WTC11 (cell line): ENCODE measurements around the gene HINFP. TPM values are rescaled to one million over a fixed set of nuclear protein-coding genes. Genes with fewer than 3 reads are reported as not detected.

Experiments used
- ATAC-seq: fragments of 200-7000 bp; cut with Tn5 transposase; 2 replicates; pipeline ENCODE4 v1.10.0; 2021; ENCODE audit warnings: mild to moderate bottlenecking, moderate library complexity
- CTCF ChIA-PET: fragments of 300-600 bp; sonication (Branson Sonifier 250); formaldehyde crosslinking; loops from one replicate; lab custom pipeline; 2021; ENCODE audit warnings: antibody characterized with exemption; lab: Charles Lee
- POLR2A ChIA-PET: fragments of 350-600 bp; sonication (Branson Sonifier 250); formaldehyde crosslinking; loops from one replicate; lab custom pipeline; 2021; ENCODE audit warnings: antibody characterized with exemption; lab: Charles Lee
- DNase-seq: peaks from one replicate; pipeline ENCODE4 v3.0.0; 2021; ENCODE audit warnings: low spot score
- H3K27ac Mint-ChIP-seq: 2 replicates; pipeline ENCODE4 v1.8.0; 2021; ENCODE audit warnings: mixed read lengths
- H3K27me3 Mint-ChIP-seq: 2 replicates; pipeline ENCODE4 v1.8.0; 2021; ENCODE audit warnings: low read depth, mild to moderate bottlenecking, moderate library complexity, mixed read lengths
- H3K36me3 Mint-ChIP-seq: 2 replicates; pipeline ENCODE4 v1.8.0; 2021; ENCODE audit warnings: mixed read lengths
- H3K4me1 Mint-ChIP-seq: 2 replicates; pipeline ENCODE4 v1.8.0; 2022; ENCODE audit warnings: mixed read lengths
- H3K4me3 Mint-ChIP-seq: 2 replicates; pipeline ENCODE4 v1.8.0; 2021; ENCODE audit warnings: mild to moderate bottlenecking, moderate library complexity, mixed read lengths
- H3K9me3 Mint-ChIP-seq: 2 replicates; pipeline ENCODE4 v1.8.0; 2021; ENCODE audit warnings: mixed read lengths
- AR ChIP-seq: fragments of 250-450 bp; sonication (Bioruptor Pico); IDR thresholded peaks from 2 replicates; pipeline ENCODE4 v1.9.0; 2021; ENCODE audit warnings: mild to moderate bottlenecking
- CREM ChIP-seq: sonication (generic); formaldehyde crosslinking; IDR thresholded peaks from 2 replicates; pipeline ENCODE4 v1.8.1; 2022; ENCODE audit warnings: mild to moderate bottlenecking, missing genetic modification reagents, moderate library complexity
- ELF4 ChIP-seq: sonication (generic); formaldehyde crosslinking; IDR thresholded peaks from 2 replicates; pipeline ENCODE4 v1.8.1; 2022; ENCODE audit warnings: low read depth, mild to moderate bottlenecking, moderate library complexity, missing genetic modification reagents
- GABPB1 ChIP-seq: sonication (generic); formaldehyde crosslinking; IDR thresholded peaks from 2 replicates; pipeline ENCODE4 v1.8.1; 2023; ENCODE audit warnings: mild to moderate bottlenecking, missing genetic modification reagents
- GRHL2 ChIP-seq: fragments of 250-450 bp; sonication (Bioruptor Pico); IDR thresholded peaks from 2 replicates; pipeline ENCODE4 v1.8.0; 2022; ENCODE audit warnings: mild to moderate bottlenecking, moderate library complexity; ENCODE audit not compliant: insufficient replicate concordance, severe bottlenecking
- GTF2I ChIP-seq: fragments of 250-450 bp; sonication (Bioruptor Pico); conservative IDR thresholded peaks from 2 replicates; pipeline ENCODE4 v1.4.0; 2021; ENCODE audit warnings: mild to moderate bottlenecking
- HMGA2 ChIP-seq: fragments of 250-450 bp; sonication (Bioruptor Pico); IDR thresholded peaks from 2 replicates; pipeline ENCODE4 v1.4.0; 2021; ENCODE audit warnings: mild to moderate bottlenecking, moderate library complexity
- IRF2 ChIP-seq: sonication (generic); formaldehyde crosslinking; IDR thresholded peaks from 2 replicates; pipeline ENCODE4 v1.8.0; 2022; ENCODE audit warnings: low read depth, missing genetic modification reagents, borderline replicate concordance
- JUN ChIP-seq: sonication (generic); formaldehyde crosslinking; IDR thresholded peaks from 2 replicates; pipeline ENCODE4 v1.8.0; 2023; ENCODE audit warnings: mild to moderate bottlenecking, missing genetic modification reagents
- MXD4 ChIP-seq: fragments of 250-450 bp; sonication (Bioruptor Pico); IDR thresholded peaks from 2 replicates; pipeline ENCODE4 v1.8.0; 2021; ENCODE audit warnings: mild to moderate bottlenecking, moderate library complexity, borderline replicate concordance
- RELA ChIP-seq: sonication (generic); formaldehyde crosslinking; IDR thresholded peaks from 2 replicates; pipeline ENCODE4 v1.8.1; 2022; ENCODE audit warnings: missing genetic modification reagents, mild to moderate bottlenecking, borderline replicate concordance
- SMAD3 ChIP-seq: sonication (generic); formaldehyde crosslinking; IDR thresholded peaks from 2 replicates; pipeline ENCODE4 v1.8.0; 2022; ENCODE audit warnings: missing genetic modification reagents, mild to moderate bottlenecking, borderline replicate concordance
- SMAD4 ChIP-seq: sonication (generic); formaldehyde crosslinking; IDR thresholded peaks from 2 replicates; pipeline ENCODE4 v1.8.0; 2022; ENCODE audit warnings: mild to moderate bottlenecking, missing genetic modification reagents
- SOX15 ChIP-seq: fragments of 250-450 bp; sonication (Bioruptor Pico); IDR thresholded peaks from 2 replicates; pipeline ENCODE4 v1.9.0; 2021; ENCODE audit warnings: mild to moderate bottlenecking
- TP53 ChIP-seq: sonication (generic); formaldehyde crosslinking; IDR thresholded peaks from 2 replicates; pipeline ENCODE4 v1.8.1; 2023; ENCODE audit warnings: mild to moderate bottlenecking, missing genetic modification reagents
- ZNF138 ChIP-seq: sonication (generic); formaldehyde crosslinking; conservative IDR thresholded peaks from 2 replicates; pipeline ENCODE4 v1.8.1; 2022; ENCODE audit warnings: mild to moderate bottlenecking, moderate library complexity, missing genetic modification reagents
- ZNF263 ChIP-seq: sonication (generic); formaldehyde crosslinking; IDR thresholded peaks from 2 replicates; pipeline ENCODE4 v1.8.1; 2022; ENCODE audit warnings: low read depth, mild to moderate bottlenecking, moderate library complexity, missing genetic modification reagents
- ZNF396 ChIP-seq: fragments of 250-450 bp; sonication (Bioruptor Pico); IDR thresholded peaks from 2 replicates; pipeline ENCODE4 v1.8.0; 2021; ENCODE audit warnings: mild to moderate bottlenecking, moderate library complexity, borderline replicate concordance
- ZNF423 ChIP-seq: fragments of 250-450 bp; sonication (Bioruptor Pico); IDR thresholded peaks from 2 replicates; pipeline ENCODE4 v2.1.2; 2022; ENCODE audit warnings: mild to moderate bottlenecking, moderate library complexity
- total RNA-seq: library from RNA; stranded (reverse); gene quantifications from 3 replicates; pipeline ENCODE4 v1.2.3, GENCODE V29; 2021
- TF ChIP-seq, protein P1 (sequence below): sonication (generic); formaldehyde crosslinking; IDR thresholded peaks from 2 replicates; pipeline ENCODE4 v1.8.1; 2023; ENCODE audit warnings: mild to moderate bottlenecking, missing genetic modification reagents
- TF ChIP-seq, protein P2 (sequence below): fragments of 250-450 bp; sonication (Bioruptor Pico); IDR thresholded peaks from 2 replicates; pipeline ENCODE4 v2.1.2; 2022; ENCODE audit warnings: mild to moderate bottlenecking, moderate library complexity
- TF ChIP-seq, protein P3 (sequence below): sonication (generic); formaldehyde crosslinking; conservative IDR thresholded peaks from 2 replicates; pipeline ENCODE4 v1.8.1; 2023; ENCODE audit warnings: mild to moderate bottlenecking, low read depth, missing genetic modification reagents, moderate library complexity
- TF ChIP-seq, protein P4 (sequence below): sonication (generic); formaldehyde crosslinking; IDR thresholded peaks from 2 replicates; pipeline ENCODE4 v1.8.0; 2022; ENCODE audit warnings: mild to moderate bottlenecking, missing genetic modification reagents
- TF ChIP-seq, protein P5 (sequence below): sonication (generic); formaldehyde crosslinking; IDR thresholded peaks from 2 replicates; pipeline ENCODE4 v1.8.1; 2023; ENCODE audit warnings: mild to moderate bottlenecking, missing genetic modification reagents, moderate library complexity

Gene HINFP
- total RNA-seq, 1 experiment from 2014 or later = 35.4 TPM

DNA sequence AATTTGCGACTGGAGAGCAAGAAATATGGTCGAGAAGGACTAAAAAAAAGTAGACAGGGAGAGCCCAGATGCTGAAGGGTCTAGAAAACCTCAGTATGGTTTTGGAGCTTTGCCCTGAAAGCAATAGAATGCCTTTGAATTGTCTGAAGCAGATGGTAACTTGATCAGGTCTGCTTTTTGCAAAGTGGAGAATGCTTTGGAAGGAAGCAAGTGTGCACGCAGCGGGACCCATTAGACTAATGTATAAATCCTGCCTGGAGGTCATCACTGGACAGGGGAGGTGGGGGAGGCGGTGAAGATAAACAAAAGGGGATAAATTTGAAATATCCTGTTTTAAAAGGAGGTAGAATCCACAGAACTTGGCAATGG, 757 bp upstream of the HINFP start:
- ATAC-seq (no peak), DNase-seq (no peak)
- POLR2A ChIA-PET = interaction anchor here (1.0 kb wide), 1 partner anchor 19 kb away, joined by 4 read pairs; the partner anchor contains the start of gene DPAGT1

GRCh38 chr11:119121811-119122124, 388 bp downstream of the HINFP start:
- Mint-ChIP-seq H3K27me3 (no peaks in the 10 kb centered on the region; the same call in 1 of the 2 replicates), H3K9me3 (no peaks in the 10 kb centered on the region), H3K36me3 (peaks cover 11% of the 10 kb centered on the region), H3K4me3 (peak overlapping the region; percentile 97), H3K4me1 (peaks cover 19% of the 10 kb centered on the region), H3K27ac (peak overlapping the region; percentile 96)
- DNase-seq (no peak), ATAC-seq (no peak)
- CTCF ChIA-PET = interaction anchor here (0.7 to 2.0 kb wide), 14 partner anchors 10 to 259 kb away, joined by 3 to 11 read pairs (median 4); partner anchors contain the start of gene NLRX1
- POLR2A ChIA-PET = interaction anchor here (0.7 to 1.0 kb wide), 6 partner anchors 12 to 81 kb away, joined by 3 to 7 read pairs (median 5); partner anchors contain the start of genes C2CD2L and HMBS
- TF ChIP-seq IRF2 = no peak
- TF ChIP-seq ZNF138 (CRISPR knock-in tag) = no peak
- TF ChIP-seq SOX15 (CRISPR knock-in tag) = no peak
- TF ChIP-seq CREM (CRISPR knock-in tag) = no peak
- no peak for TF ChIP-seq ZNF263 (CRISPR knock-in tag)
- TF ChIP-seq MXD4 (CRISPR knock-in tag) = no peak
- TF ChIP-seq SMAD3 (CRISPR knock-in tag) = peak; percentile 6; the same call in 1 of the 2 replicates
- no peak for TF ChIP-seq TP53 (CRISPR knock-in tag)
- no peak for TF ChIP-seq GRHL2 (CRISPR knock-in tag)
- TF ChIP-seq GTF2I (CRISPR knock-in tag) = no peak
- no peak for TF ChIP-seq GABPB1 (CRISPR knock-in tag)
- TF ChIP-seq, protein P1, sequence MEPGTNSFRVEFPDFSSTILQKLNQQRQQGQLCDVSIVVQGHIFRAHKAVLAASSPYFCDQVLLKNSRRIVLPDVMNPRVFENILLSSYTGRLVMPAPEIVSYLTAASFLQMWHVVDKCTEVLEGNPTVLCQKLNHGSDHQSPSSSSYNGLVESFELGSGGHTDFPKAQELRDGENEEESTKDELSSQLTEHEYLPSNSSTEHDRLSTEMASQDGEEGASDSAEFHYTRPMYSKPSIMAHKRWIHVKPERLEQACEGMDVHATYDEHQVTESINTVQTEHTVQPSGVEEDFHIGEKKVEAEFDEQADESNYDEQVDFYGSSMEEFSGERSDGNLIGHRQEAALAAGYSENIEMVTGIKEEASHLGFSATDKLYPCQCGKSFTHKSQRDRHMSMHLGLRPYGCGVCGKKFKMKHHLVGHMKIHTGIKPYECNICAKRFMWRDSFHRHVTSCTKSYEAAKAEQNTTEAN = no peak
- no peak for TF ChIP-seq ZNF423 (CRISPR knock-in tag)
- TF ChIP-seq, protein P2, sequence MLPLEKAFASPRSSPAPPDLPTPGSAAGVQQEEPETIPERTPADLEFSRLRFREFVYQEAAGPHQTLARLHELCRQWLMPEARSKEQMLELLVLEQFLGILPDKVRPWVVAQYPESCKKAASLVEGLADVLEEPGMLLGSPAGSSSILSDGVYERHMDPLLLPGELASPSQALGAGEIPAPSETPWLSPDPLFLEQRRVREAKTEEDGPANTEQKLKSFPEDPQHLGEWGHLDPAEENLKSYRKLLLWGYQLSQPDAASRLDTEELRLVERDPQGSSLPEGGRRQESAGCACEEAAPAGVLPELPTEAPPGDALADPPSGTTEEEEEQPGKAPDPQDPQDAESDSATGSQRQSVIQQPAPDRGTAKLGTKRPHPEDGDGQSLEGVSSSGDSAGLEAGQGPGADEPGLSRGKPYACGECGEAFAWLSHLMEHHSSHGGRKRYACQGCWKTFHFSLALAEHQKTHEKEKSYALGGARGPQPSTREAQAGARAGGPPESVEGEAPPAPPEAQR (CRISPR knock-in tag) = no peak
- TF ChIP-seq HMGA2 (CRISPR knock-in tag) = no peak
- no peak for TF ChIP-seq SMAD4 (CRISPR knock-in tag)
- no peak for TF ChIP-seq RELA (CRISPR knock-in tag)
- TF ChIP-seq JUN (CRISPR knock-in tag) = 0 out of 2 replicates have a peak, but pooled peaks have one; percentile 34
- TF ChIP-seq, protein P3, sequence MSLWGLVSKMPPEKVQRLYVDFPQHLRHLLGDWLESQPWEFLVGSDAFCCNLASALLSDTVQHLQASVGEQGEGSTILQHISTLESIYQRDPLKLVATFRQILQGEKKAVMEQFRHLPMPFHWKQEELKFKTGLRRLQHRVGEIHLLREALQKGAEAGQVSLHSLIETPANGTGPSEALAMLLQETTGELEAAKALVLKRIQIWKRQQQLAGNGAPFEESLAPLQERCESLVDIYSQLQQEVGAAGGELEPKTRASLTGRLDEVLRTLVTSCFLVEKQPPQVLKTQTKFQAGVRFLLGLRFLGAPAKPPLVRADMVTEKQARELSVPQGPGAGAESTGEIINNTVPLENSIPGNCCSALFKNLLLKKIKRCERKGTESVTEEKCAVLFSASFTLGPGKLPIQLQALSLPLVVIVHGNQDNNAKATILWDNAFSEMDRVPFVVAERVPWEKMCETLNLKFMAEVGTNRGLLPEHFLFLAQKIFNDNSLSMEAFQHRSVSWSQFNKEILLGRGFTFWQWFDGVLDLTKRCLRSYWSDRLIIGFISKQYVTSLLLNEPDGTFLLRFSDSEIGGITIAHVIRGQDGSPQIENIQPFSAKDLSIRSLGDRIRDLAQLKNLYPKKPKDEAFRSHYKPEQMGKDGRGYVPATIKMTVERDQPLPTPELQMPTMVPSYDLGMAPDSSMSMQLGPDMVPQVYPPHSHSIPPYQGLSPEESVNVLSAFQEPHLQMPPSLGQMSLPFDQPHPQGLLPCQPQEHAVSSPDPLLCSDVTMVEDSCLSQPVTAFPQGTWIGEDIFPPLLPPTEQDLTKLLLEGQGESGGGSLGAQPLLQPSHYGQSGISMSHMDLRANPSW (CRISPR knock-in tag) = no peak

More for the DNA sequence above, 757 bp upstream of the HINFP start:
- no peak for TF ChIP-seq ZNF396 (CRISPR knock-in tag)
- TF ChIP-seq, protein P4, sequence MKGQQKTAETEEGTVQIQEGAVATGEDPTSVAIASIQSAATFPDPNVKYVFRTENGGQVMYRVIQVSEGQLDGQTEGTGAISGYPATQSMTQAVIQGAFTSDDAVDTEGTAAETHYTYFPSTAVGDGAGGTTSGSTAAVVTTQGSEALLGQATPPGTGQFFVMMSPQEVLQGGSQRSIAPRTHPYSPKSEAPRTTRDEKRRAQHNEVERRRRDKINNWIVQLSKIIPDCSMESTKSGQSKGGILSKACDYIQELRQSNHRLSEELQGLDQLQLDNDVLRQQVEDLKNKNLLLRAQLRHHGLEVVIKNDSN (CRISPR knock-in tag) = no peak
- no peak for TF ChIP-seq AR
- TF ChIP-seq JUN (CRISPR knock-in tag) = no peak
- TF ChIP-seq GTF2I (CRISPR knock-in tag) = no peak
- TF ChIP-seq ELF4 (CRISPR knock-in tag) = no peak
- TF ChIP-seq, protein P5, sequence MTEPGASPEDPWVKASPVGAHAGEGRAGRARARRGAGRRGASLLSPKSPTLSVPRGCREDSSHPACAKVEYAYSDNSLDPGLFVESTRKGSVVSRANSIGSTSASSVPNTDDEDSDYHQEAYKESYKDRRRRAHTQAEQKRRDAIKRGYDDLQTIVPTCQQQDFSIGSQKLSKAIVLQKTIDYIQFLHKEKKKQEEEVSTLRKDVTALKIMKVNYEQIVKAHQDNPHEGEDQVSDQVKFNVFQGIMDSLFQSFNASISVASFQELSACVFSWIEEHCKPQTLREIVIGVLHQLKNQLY (CRISPR knock-in tag) = no peak
- TF ChIP-seq, all 79 proteins: peak for 0
- Mint-ChIP-seq H3K27ac (peak overlapping the region; percentile 67), H3K27me3 (no peaks in the 10 kb centered on the region; the same call in 1 of the 2 replicates), H3K4me1 (peaks cover 23% of the 10 kb centered on the region), H3K9me3 (no peaks in the 10 kb centered on the region), H3K4me3 (peak overlapping the region; percentile 97), H3K36me3 (peaks cover 11% of the 10 kb centered on the region)
- CTCF ChIA-PET = interaction anchor here (1.0 to 2.0 kb wide), 5 partner anchors 18 to 260 kb away, joined by 3 to 9 read pairs (median 5); partner anchors contain the start of gene DPAGT1
